NK-92 (cell line): Measurements from ENCODE around the gene TFEC.

Experiments used
- DNase-seq: peaks from one replicate; lab custom pipeline; 2025; ENCODE audit not compliant: unreplicated experiment; lab: John Stamatoyannopoulos, UW

The TFEC gene

GRCh38 chr7:115995701-115996100 is 34.9 kb downstream of the TFEC start:
- no peak for DNase-seq

- no peak for DNase-seq
These were observed 42.2 kb downstream of the TFEC start for GRCh38 chr7:115988401-115988800.

- no peak for DNase-seq
These were observed 43.1 kb downstream of the TFEC start for GRCh38 chr7:115987486-115987885.

GRCh38 chr7:115984105-115984504 is 46.5 kb downstream of the TFEC start:
- DNase-seq, result no peak

GRCh38 chr7:115980159-115980558 is 50.4 kb downstream of the TFEC start:
- DNase-seq, result no peak

- no peak for DNase-seq
These were observed 53.9 kb downstream of the TFEC start for GRCh38 chr7:115976651-115977050.

- DNase-seq, result no peak
These were observed 54.8 kb downstream of the TFEC start for GRCh38 chr7:115975766-115976165.

- DNase-seq, result no peak
These were observed 57.2 kb downstream of the TFEC start for GRCh38 chr7:115973406-115973805.

- no peak for DNase-seq
These were observed 59.1 kb downstream of the TFEC start for GRCh38 chr7:115971506-115971905.

- DNase-seq, result no peak
These were observed 62.0 kb downstream of the TFEC start for GRCh38 chr7:115968596-115968995.

- no peak for DNase-seq
These were observed 62.4 kb downstream of the TFEC start for GRCh38 chr7:115968171-115968570.

- DNase-seq, result no peak
These were observed 64.6 kb downstream of the TFEC start for GRCh38 chr7:115965796-115966475.

- DNase-seq, result no peak
These were observed 65.3 kb downstream of the TFEC start for GRCh38 chr7:115965236-115965635.

- DNase-seq, result no peak
These were observed 65.8 kb downstream of the TFEC start for GRCh38 chr7:115964799-115965198.

- no peak for DNase-seq
These were observed 68.2 kb downstream of the TFEC start for GRCh38 chr7:115962340-115962739.

- no peak for DNase-seq
These were observed 76.8 kb downstream of the TFEC start for GRCh38 chr7:115953592-115954255.

GRCh38 chr7:115952832-115953231 is 77.7 kb downstream of the TFEC start:
- no peak for DNase-seq

- DNase-seq, result no peak
These were observed 79.0 kb downstream of the TFEC start for GRCh38 chr7:115951547-115951946.

- no peak for DNase-seq
These were observed 88.8 kb downstream of the TFEC start for GRCh38 chr7:115941703-115942268.

- DNase-seq, result no peak
These were observed 90.0 kb downstream of the TFEC start for GRCh38 chr7:115940460-115941060.

GRCh38 chr7:115937960-115938359 is 92.6 kb downstream of the TFEC start:
- DNase-seq, result no peak

- no peak for DNase-seq
These were observed 97.1 kb downstream of the TFEC start for GRCh38 chr7:115933471-115933870.
